Measurements from ENCODE around the gene SSTR3. TPM values are rescaled to one million over a fixed set of nuclear protein-coding genes. Genes with fewer than 3 reads are reported as not detected.

The SSTR3 gene
- total and polyA plus RNA-seq, 2 donors from 2014 or later, result 0.13 to 0.56 TPM

- H3K4me3 ChIP-seq (ENCODE audit: low read length in 3 of 3), result no peak overlapping the region
- no peaks in the 10 kb centered on the region for H3K9me3 ChIP-seq (ENCODE audit: control insufficient read depth in 2 of 3, insufficient read depth in 1 of 3, low read length in 3 of 3)
- H3K27ac ChIP-seq (ENCODE audit: low read depth in 2 of 2, low read length in 2 of 2), result no peak overlapping the region
- no peak for FAIRE-seq
- no peak overlapping the region for H3K9ac ChIP-seq (ENCODE audit: low read length in 3 of 3)
- TF ChIP-seq CTCF (IDR thresholded peaks at IDR 0.05; ENCODE audit: borderline replicate concordance, extremely low read depth, insufficient read depth), result no peak
- H3K4me1 ChIP-seq (ENCODE audit: control insufficient read depth in 2 of 3, insufficient read depth in 2 of 3, low read depth in 1 of 3, low read length in 3 of 3), result no peaks in the 10 kb centered on the region
- H3K27me3 ChIP-seq (ENCODE audit: control insufficient read depth, insufficient read depth, low read length), result no peaks in the 10 kb centered on the region
- H3K36me3 ChIP-seq (ENCODE audit: control insufficient read depth in 2 of 3, insufficient read depth in 3 of 3, low read length in 3 of 3), result no peaks in the 10 kb centered on the region
- intact Hi-C loops (cut with DNase I), result no loop called here
- DNase-seq, result peak in 1 of 5 donors; percentile 59
Measured at GRCh38 chr22:37213941-37214730, 1.9 kb upstream of the SSTR3 start.

GRCh38 chr22:37213218-37213855, 1.1 kb upstream of the SSTR3 start:
- TF ChIP-seq CTCF (IDR thresholded peaks at IDR 0.05; ENCODE audit: borderline replicate concordance, extremely low read depth, insufficient read depth), result no peak
- H3K4me1 ChIP-seq (ENCODE audit: control insufficient read depth in 2 of 3, insufficient read depth in 2 of 3, low read depth in 1 of 3, low read length in 3 of 3), result no peaks in the 10 kb centered on the region
- no peak overlapping the region for H3K4me3 ChIP-seq (ENCODE audit: low read length in 3 of 3)
- DNase-seq (peak in 1 of 5 donors; percentile 56), FAIRE-seq (no peak)
- no peaks in the 10 kb centered on the region for H3K9me3 ChIP-seq (ENCODE audit: control insufficient read depth in 2 of 3, insufficient read depth in 1 of 3, low read length in 3 of 3)
- no peaks in the 10 kb centered on the region for H3K27me3 ChIP-seq (ENCODE audit: control insufficient read depth, insufficient read depth, low read length)
- intact Hi-C loops (cut with DNase I), result no loop called here
- H3K36me3 ChIP-seq (ENCODE audit: control insufficient read depth in 2 of 3, insufficient read depth in 3 of 3, low read length in 3 of 3), result no peaks in the 10 kb centered on the region
- H3K27ac ChIP-seq (ENCODE audit: low read depth in 2 of 2, low read length in 2 of 2), result no peak overlapping the region
- H3K9ac ChIP-seq (ENCODE audit: low read length in 3 of 3), result no peak overlapping the region

- no peak overlapping the region for H3K4me3 ChIP-seq (ENCODE audit: low read length in 3 of 3)
- H3K9ac ChIP-seq (ENCODE audit: low read length in 3 of 3), result no peak overlapping the region
- no peaks in the 10 kb centered on the region for H3K36me3 ChIP-seq (ENCODE audit: control insufficient read depth in 2 of 3, insufficient read depth in 3 of 3, low read length in 3 of 3)
- TF ChIP-seq CTCF (IDR thresholded peaks at IDR 0.05; ENCODE audit: borderline replicate concordance, extremely low read depth, insufficient read depth), result no peak
- no peak overlapping the region for H3K27ac ChIP-seq (ENCODE audit: low read depth in 2 of 2, low read length in 2 of 2)
- no peaks in the 10 kb centered on the region for H3K9me3 ChIP-seq (ENCODE audit: control insufficient read depth in 2 of 3, insufficient read depth in 1 of 3, low read length in 3 of 3)
- intact Hi-C loops (cut with DNase I), result no loop called here
- peak in 2 of 5 donors; percentile 30 to 69 for DNase-seq
- no peaks in the 10 kb centered on the region for H3K4me1 ChIP-seq (ENCODE audit: control insufficient read depth in 2 of 3, insufficient read depth in 2 of 3, low read depth in 1 of 3, low read length in 3 of 3)
- FAIRE-seq, result no peak
- H3K27me3 ChIP-seq (ENCODE audit: control insufficient read depth, insufficient read depth, low read length), result no peaks in the 10 kb centered on the region
Measured at GRCh38 chr22:37211866-37212173, 457 bp downstream of the SSTR3 start.

All from kidney (tissue), 14 donors.